ENCODE results near the gene PLD3.

DNA sequence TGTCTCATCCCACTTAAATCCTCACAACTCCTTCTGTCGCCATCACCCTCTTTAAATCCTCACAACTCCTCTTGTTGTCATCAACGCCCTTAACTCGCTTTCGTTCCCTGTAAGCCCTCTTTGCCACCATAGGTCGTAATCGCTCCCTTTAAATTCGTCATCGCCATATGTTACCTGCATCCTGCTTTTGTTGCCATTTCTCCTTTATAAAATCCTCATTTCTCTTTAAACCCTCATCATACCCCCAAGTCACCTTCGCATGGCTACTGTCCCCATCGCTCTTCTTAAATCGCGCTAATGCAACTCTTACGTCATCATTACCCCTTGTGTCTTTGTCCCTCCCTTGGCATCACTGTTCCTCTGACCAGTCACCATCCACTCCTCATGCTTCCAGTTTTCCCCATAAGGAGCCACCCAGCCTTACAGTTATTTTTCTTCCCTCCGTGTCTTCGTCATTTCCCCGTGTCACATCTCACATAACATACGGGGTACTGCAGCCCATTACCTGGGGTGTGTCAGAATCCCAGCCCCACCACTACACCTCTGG, 539 bp downstream of the PLD3 start:
- TF ChIP-seq, protein P1, sequence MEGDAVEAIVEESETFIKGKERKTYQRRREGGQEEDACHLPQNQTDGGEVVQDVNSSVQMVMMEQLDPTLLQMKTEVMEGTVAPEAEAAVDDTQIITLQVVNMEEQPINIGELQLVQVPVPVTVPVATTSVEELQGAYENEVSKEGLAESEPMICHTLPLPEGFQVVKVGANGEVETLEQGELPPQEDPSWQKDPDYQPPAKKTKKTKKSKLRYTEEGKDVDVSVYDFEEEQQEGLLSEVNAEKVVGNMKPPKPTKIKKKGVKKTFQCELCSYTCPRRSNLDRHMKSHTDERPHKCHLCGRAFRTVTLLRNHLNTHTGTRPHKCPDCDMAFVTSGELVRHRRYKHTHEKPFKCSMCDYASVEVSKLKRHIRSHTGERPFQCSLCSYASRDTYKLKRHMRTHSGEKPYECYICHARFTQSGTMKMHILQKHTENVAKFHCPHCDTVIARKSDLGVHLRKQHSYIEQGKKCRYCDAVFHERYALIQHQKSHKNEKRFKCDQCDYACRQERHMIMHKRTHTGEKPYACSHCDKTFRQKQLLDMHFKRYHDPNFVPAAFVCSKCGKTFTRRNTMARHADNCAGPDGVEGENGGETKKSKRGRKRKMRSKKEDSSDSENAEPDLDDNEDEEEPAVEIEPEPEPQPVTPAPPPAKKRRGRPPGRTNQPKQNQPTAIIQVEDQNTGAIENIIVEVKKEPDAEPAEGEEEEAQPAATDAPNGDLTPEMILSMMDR (IDR thresholded peaks at IDR 0.05; ENCODE audit: low read depth, low read length): no peak
- TF ChIP-seq POLR2A (IDR thresholded peaks at IDR 0.05; ENCODE audit: extremely low read depth, insufficient read length) (no peak), MYC (IDR thresholded peaks at IDR 0.05; ENCODE audit: low read depth, low read length) (no peak)
- TF ChIP-seq, protein P2, sequence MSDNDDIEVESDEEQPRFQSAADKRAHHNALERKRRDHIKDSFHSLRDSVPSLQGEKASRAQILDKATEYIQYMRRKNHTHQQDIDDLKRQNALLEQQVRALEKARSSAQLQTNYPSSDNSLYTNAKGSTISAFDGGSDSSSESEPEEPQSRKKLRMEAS (IDR thresholded peaks at IDR 0.05; ENCODE audit: low read depth, low read length): no peak
